ENCODE measurements around the gene NINJ1.

The NINJ1 gene

DNA sequence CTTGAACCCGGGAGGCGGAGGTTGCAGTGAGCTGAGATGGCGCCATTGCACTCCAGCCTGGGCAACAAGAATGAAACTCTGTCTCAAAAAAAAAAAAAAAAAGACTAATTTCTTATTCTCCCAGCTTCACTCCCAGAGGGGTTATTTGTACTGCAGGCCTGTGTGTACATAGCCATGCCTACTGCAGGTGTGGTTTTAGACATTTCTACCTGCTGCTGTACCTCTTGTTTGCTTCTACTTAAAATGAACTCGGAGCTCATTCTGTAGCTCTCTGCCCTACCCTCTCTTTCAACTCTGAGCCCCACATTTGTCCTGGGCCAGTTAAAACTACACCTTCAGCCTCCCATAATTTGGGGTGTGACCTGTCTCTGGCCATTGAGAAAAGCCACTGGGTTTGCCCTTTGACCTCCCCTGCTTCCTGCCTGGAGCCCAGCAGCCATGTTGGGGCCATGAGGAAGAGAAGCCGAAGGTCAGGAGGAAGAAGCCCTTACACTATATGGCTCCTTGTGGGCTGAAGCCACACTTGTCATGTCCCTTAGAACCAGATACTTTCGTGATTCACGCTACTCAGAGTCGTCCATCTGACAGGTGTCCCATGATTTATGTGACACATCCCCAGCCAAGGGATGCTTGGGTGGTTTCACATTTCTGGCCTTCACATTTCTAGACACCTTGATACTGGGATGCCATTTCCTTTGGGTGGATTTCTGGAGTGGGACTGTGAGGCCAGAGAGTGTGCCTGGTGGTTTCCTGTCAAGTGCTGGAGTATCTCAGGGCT lies 47.4 kb downstream of the NINJ1 start:
- DNase-seq = no peak

- no peak for DNase-seq
Measured at GRCh38 chr9:93085676-93086075, 48.4 kb downstream of the NINJ1 start.

GRCh38 chr9:93084471-93084881 lies 49.6 kb downstream of the NINJ1 start:
- DNase-seq = no peak

DNA sequence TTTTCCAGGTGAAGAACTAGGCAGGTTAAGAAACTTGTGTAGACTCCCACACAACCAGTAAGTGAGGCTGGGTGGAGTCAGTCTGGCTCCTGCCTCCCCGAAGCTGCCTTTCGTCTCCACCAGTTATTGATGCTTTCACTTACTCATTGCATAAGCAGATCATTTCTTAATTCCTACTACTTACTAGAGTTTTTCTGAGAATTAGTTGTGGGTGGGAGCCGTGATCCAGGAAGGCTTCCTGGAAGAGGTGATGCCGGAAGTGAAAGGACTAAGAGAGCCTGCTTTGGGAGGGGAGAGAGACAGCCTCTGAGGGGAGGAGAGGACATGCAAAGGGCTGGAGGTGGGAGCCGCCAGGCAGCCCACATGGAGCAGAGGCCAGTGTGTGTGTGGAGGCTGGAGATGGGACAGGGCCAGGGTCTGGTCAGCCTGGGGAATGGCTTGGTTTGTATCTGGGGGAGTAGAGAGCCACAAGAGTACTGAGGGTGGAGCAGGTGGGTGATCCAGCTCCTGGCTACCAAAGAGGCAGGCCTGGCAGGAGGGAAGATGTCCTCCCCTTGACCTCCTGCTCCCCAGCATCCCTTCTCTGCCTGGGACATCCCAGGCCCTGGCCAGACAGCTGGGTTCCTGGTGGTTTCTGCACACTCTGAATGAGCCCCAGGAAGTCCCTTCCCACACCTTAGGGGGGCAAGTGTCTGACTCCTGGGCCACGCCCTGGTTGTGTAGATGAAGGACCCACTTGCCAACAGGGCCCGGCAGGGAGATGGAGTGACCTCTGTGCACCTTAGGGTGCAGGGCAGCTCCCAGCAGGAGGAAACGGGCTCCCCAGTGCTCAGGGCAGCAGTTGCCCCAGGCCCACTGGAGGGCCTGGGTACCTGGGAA lies 50.2 kb downstream of the NINJ1 start:
- no peak for DNase-seq

- DNase-seq = no peak
Measured at GRCh38 chr9:93082841-93083411, 51.1 kb downstream of the NINJ1 start.

- no peak for DNase-seq
Measured at GRCh38 chr9:93081931-93082330, 52.1 kb downstream of the NINJ1 start.

GRCh38 chr9:93081081-93081529 lies 52.9 kb downstream of the NINJ1 start:
- DNase-seq = no peak

GRCh38 chr9:93080406-93080805 lies 53.6 kb downstream of the NINJ1 start:
- DNase-seq = no peak

DNA sequence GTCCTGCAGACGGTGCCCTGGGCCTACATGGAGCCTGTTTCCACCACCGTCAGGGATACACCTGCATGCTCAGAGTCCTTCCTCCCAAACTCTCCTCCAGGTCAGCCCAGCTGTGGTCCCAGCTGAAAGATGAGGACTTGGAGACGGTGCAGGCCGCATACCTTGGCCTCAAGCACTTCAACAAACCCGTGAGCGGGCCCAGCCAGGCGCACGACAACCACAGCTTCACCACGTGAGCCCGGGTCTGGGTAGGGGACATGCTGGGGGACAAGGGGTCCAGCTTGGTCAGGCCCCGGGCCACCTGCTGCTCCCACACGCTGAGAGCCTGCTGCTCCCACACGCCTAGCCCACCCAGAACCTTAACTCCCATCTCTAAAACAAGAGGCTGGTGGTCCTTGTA lies 54.7 kb downstream of the NINJ1 start:
- no peak for DNase-seq

GRCh38 chr9:93077811-93078210 lies 56.2 kb downstream of the NINJ1 start:
- DNase-seq = no peak

- no peak for DNase-seq
Measured at GRCh38 chr9:93077367-93077766, 56.7 kb downstream of the NINJ1 start.

GRCh38 chr9:93076792-93077128 lies 57.3 kb downstream of the NINJ1 start:
- DNase-seq = no peak

DNA sequence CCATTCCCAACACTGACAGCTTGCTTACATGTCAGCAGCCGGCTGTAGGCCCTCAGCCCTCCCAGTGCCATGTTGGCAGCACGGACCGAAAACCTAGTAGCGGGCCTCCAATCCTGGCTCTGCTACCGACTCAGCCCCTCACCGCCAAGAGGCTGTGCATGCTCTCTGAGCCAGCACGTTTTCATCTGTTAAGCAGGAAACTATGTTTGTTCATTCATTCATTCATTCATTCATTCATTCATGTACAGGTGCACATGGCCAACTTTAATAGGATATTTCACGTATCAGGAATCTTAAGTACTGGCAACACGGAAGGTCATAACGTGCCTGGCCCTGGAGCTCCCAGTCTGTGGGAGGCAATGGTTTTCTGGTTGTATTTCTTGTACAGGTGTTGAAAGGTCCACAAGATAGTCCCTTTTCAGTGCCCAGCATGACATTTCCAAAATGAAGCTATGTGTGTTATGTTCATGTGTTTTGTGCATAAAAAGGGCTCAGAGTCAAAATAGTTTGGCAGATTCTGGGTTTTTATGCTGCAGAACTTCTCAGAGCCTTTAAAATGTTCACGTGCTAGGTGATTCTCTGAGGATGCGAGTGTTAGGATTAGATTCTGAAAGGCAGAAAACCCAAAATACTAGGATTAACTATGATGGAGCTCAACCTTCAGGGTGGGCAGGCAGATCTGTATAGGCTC lies 57.8 kb downstream of the NINJ1 start:
- DNase-seq = no peak

- no peak for DNase-seq
Measured at GRCh38 chr9:93072383-93072795, 61.7 kb downstream of the NINJ1 start.

Data from effector CD4-positive, alpha-beta T cell (primary cell).